Right ventricle myocardium superior (tissue), 1 donor: ENCODE results near the gene RDM1. TPM values are rescaled to one million over a fixed set of nuclear protein-coding genes. Genes with fewer than 3 reads are reported as not detected.
"Not testable (repeated sequence)": the region's sequence is repeated elsewhere in the genome, so short reads cannot be mapped to it uniquely, and the experiment has no call there.

Source experiments
- ATAC-seq: fragments of 200-7000 bp; cut with Tn5 transposase; one replicate; pipeline ENCODE4 v1.9.1; 2020; ENCODE audit warnings: mild to moderate bottlenecking; ENCODE audit not compliant: poor library complexity
- DNase-seq: peaks from one replicate; pipeline ENCODE4 v3.0.0-alpha.2; 2020
- intact Hi-C: fragments of 100-400 bp; cut with DNase I; formaldehyde crosslinking; loops from one replicate; pipeline ENCODE4 v1.11.2; 2022
- total RNA-seq: library from RNA; stranded (reverse); fragmentation: NEBNext Ultra II Directional; extraction: Animal tissue kit (Norgen Biotek cat#: 25700); gene quantifications from one replicate; pipeline ENCODE4 v1.2.1, GENCODE V29; 2021
- donor health status: DM: no; HTN: yes; CAD: no; lungs with severe emphysema.

Gene RDM1
- total RNA-seq, 1 donor from 2014 or later, result not detected

- intact Hi-C loops, result no loop called here
- ATAC-seq (no peak), DNase-seq (no peak)
These were observed 12.1 kb upstream of the RDM1 start for GRCh38 chr17:35942588-35943186.

GRCh38 chr17:35938492-35938891 lies 7.9 kb upstream of the RDM1 start:
- DNase-seq, intact Hi-C loops, ATAC-seq: not testable (repeated sequence)

GRCh38 chr17:35936063-35936462 lies 5.5 kb upstream of the RDM1 start:
- ATAC-seq (no peak), DNase-seq (no peak)
- intact Hi-C loops, result no loop called here

GRCh38 chr17:35934760-35935159 lies 4.2 kb upstream of the RDM1 start:
- DNase-seq (no peak), ATAC-seq (no peak)
- intact Hi-C loops, result no loop called here

GRCh38 chr17:35932586-35932985 lies 2.0 kb upstream of the RDM1 start:
- intact Hi-C loops, result no loop called here
- ATAC-seq (no peak), DNase-seq (no peak)

GRCh38 chr17:35931794-35932425 lies 1.3 kb upstream of the RDM1 start:
- ATAC-seq, result peak; percentile 34
- intact Hi-C loops, result no loop called here

GRCh38 chr17:35927714-35928113 lies 2.9 kb downstream of the RDM1 start:
- ATAC-seq (no peak), DNase-seq (no peak)
- intact Hi-C loops, result no loop called here

More at GRCh38 chr17:35931794-35932425, 1.3 kb upstream of the RDM1 start:
- DNase-seq, result no peak

- intact Hi-C loops, result no loop called here
- ATAC-seq (no peak), DNase-seq (no peak)
These were observed 6.9 kb downstream of the RDM1 start for GRCh38 chr17:35923609-35924114.

- no peak for ATAC-seq
- intact Hi-C loops, result no loop called here
- no peak for DNase-seq
These were observed 10.3 kb downstream of the RDM1 start for GRCh38 chr17:35920229-35920628.

- no peak for DNase-seq
- intact Hi-C loops, result no loop called here
- ATAC-seq, result no peak
These were observed 11.9 kb downstream of the RDM1 start for GRCh38 chr17:35918665-35919064.

GRCh38 chr17:35917519-35918213 lies 12.9 kb downstream of the RDM1 start:
- DNase-seq (no peak), ATAC-seq (no peak)
- intact Hi-C loops, result no loop called here

- no peak for DNase-seq
- no peak for ATAC-seq
- intact Hi-C loops, result no loop called here
These were observed 15.2 kb downstream of the RDM1 start for GRCh38 chr17:35915153-35915964.

- ATAC-seq (no peak), DNase-seq (no peak)
- intact Hi-C loops, result no loop called here
These were observed 16.2 kb downstream of the RDM1 start for GRCh38 chr17:35914354-35914753.

- ATAC-seq, result no peak
- no peak for DNase-seq
- intact Hi-C loops, result no loop called here
These were observed 17.0 kb downstream of the RDM1 start for GRCh38 chr17:35913609-35914008.

- intact Hi-C loops, result no loop called here
- no peak for ATAC-seq
- no peak for DNase-seq
These were observed 17.6 kb downstream of the RDM1 start for GRCh38 chr17:35912942-35913341.

- ATAC-seq (no peak), DNase-seq (no peak)
- intact Hi-C loops, result no loop called here
These were observed 18.1 kb downstream of the RDM1 start for GRCh38 chr17:35912339-35912912.

GRCh38 chr17:35909408-35909807 lies 21.2 kb downstream of the RDM1 start:
- DNase-seq (no peak), ATAC-seq (no peak)
- intact Hi-C loops, result no loop called here

GRCh38 chr17:35907691-35908090 lies 22.9 kb downstream of the RDM1 start:
- intact Hi-C loops, result no loop called here
- DNase-seq, result no peak
- ATAC-seq, result no peak
